ENCODE measurements around the gene RIC8A. TPM values are rescaled to one million over a fixed set of nuclear protein-coding genes. Genes with fewer than 3 reads are reported as not detected.

Gene RIC8A
- total RNA-seq, 1 donor from 2014 or later, result 114 TPM

DNA sequence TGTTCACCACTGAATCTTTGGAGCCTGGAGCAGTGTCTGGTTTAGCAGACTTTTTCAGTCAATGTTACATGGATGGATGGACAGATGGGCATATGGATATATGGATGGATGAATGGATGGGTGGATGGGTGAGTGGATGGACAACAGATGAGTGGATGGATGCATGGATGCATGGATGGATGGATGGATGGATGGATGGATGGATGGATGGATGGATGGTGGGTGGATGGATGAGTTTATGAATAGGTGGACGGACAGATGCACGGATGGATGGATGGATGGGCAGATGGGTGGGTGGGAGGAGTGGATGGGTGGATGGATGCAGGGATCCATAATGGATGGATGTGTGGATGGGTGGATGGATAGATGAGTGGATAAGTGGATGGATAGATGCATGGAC is 48.3 kb downstream of the RIC8A start:
- ATAC-seq (ENCODE audit: low read depth) (no peak), DNase-seq (no peak)
- intact Hi-C loops (cut with micrococcal nuclease), result no loop called here
- H3K9me3 Mint-ChIP-seq, result no peaks in the 10 kb centered on the region
- no peak overlapping the region for H3K27ac Mint-ChIP-seq
- POLR2A ChIA-PET, result interaction anchor here (3.6 kb wide), 1 partner anchor 12 kb away, joined by 46 read pairs; no protein-coding TSS in a partner anchor
- peaks cover 30% of the 10 kb centered on the region for H3K36me3 Mint-ChIP-seq (ENCODE audit: low read depth)
- H3K4me1 Mint-ChIP-seq, result peaks cover 30% of the 10 kb centered on the region
- H3K4me3 Mint-ChIP-seq, result no peak overlapping the region
- no peaks in the 10 kb centered on the region for H3K27me3 Mint-ChIP-seq
- TF ChIP-seq, protein P1, sequence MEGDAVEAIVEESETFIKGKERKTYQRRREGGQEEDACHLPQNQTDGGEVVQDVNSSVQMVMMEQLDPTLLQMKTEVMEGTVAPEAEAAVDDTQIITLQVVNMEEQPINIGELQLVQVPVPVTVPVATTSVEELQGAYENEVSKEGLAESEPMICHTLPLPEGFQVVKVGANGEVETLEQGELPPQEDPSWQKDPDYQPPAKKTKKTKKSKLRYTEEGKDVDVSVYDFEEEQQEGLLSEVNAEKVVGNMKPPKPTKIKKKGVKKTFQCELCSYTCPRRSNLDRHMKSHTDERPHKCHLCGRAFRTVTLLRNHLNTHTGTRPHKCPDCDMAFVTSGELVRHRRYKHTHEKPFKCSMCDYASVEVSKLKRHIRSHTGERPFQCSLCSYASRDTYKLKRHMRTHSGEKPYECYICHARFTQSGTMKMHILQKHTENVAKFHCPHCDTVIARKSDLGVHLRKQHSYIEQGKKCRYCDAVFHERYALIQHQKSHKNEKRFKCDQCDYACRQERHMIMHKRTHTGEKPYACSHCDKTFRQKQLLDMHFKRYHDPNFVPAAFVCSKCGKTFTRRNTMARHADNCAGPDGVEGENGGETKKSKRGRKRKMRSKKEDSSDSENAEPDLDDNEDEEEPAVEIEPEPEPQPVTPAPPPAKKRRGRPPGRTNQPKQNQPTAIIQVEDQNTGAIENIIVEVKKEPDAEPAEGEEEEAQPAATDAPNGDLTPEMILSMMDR (IDR thresholded peaks at IDR 0.05), result no peak
- CTCF ChIA-PET, result no interaction called here

- DNase-seq, result no peak
- Mint-ChIP-seq H3K36me3 (ENCODE audit: low read depth) (peaks cover 19% of the 10 kb centered on the region), H3K27me3 (no peaks in the 10 kb centered on the region), H3K9me3 (peaks cover 4% of the 10 kb centered on the region), H3K4me1 (peaks cover 30% of the 10 kb centered on the region), H3K4me3 (no peak overlapping the region), H3K27ac (peak overlapping the region; percentile 54)
- CTCF ChIA-PET, result interaction anchor here (1.0 to 1.2 kb wide), 3 partner anchors 11 to 70 kb away, joined by 3 read pairs; no protein-coding TSS in a partner anchor
- intact Hi-C loops (cut with micrococcal nuclease), result no loop called here
- POLR2A ChIA-PET, result interaction anchor here (0.9 to 3.6 kb wide), 7 partner anchors 9 to 50 kb away, joined by 3 to 46 read pairs (median 6); partner anchors contain the start of genes BET1L, PSMD13, RIC8A and SIRT3
- peak; percentile 64 for ATAC-seq (ENCODE audit: low read depth)
- TF ChIP-seq, protein P1 (IDR thresholded peaks at IDR 0.05), result no peak
These were observed 49.6 kb downstream of the RIC8A start for GRCh38 chr11:256952-257737.

- intact Hi-C loops (cut with micrococcal nuclease), result no loop called here
- Mint-ChIP-seq H3K4me3 (no peak overlapping the region), H3K9me3 (peaks cover 5% of the 10 kb centered on the region), H3K27ac (peak overlapping the region; percentile 61), H3K27me3 (no peaks in the 10 kb centered on the region), H3K36me3 (ENCODE audit: low read depth) (peaks cover 11% of the 10 kb centered on the region), H3K4me1 (peaks cover 33% of the 10 kb centered on the region)
- DNase-seq, result no peak
- ATAC-seq (ENCODE audit: low read depth), result no peak
- TF ChIP-seq, protein P1 (IDR thresholded peaks at IDR 0.05), result no peak
- CTCF ChIA-PET, result interaction anchor here (1.0 to 1.2 kb wide), 4 partner anchors 8 to 69 kb away, joined by 3 to 4 read pairs (median 3); no protein-coding TSS in a partner anchor
- POLR2A ChIA-PET, result interaction anchor here (0.9 to 3.6 kb wide), 7 partner anchors 9 to 51 kb away, joined by 3 to 46 read pairs (median 6); partner anchors contain the start of genes BET1L, PSMD13, RIC8A and SIRT3
These were observed 50.4 kb downstream of the RIC8A start for GRCh38 chr11:257766-258493.

- TF ChIP-seq, protein P1 (IDR thresholded peaks at IDR 0.05), result no peak
- H3K4me1 Mint-ChIP-seq, result peaks cover 33% of the 10 kb centered on the region
- no peak overlapping the region for H3K27ac Mint-ChIP-seq
- ChIA-PET POLR2A (interaction anchor here (0.5 kb wide), 1 partner anchor 96 kb away, joined by 5 read pairs; no protein-coding TSS in a partner anchor), CTCF (interaction anchor here (1.2 kb wide), 1 partner anchor 9 kb away, joined by 6 read pairs; no protein-coding TSS in a partner anchor)
- no peak for ATAC-seq (ENCODE audit: low read depth)
- intact Hi-C loops (cut with micrococcal nuclease), result no loop called here
- no peaks in the 10 kb centered on the region for H3K36me3 Mint-ChIP-seq (ENCODE audit: low read depth)
- H3K27me3 Mint-ChIP-seq, result no peaks in the 10 kb centered on the region
- no peak overlapping the region for H3K4me3 Mint-ChIP-seq
- no peak for DNase-seq
- H3K9me3 Mint-ChIP-seq, result peaks cover 5% of the 10 kb centered on the region
These were observed 51.9 kb downstream of the RIC8A start for GRCh38 chr11:259413-259812.

Data from activated B cell treated with CpG ODN at 0.5 μM for 24 hours (primary cell).